Activated gamma-delta T cell treated with Interleukin-2 at 50 U/mL for 16 hours (primary cell): ENCODE data around the gene MROH8.
A peak's percentile ranks its signal among the peaks of the same experiment; 100 is the strongest.

Experiments used
- DNase-seq: peaks from one replicate; pipeline ENCODE4 v3.0.0-alpha.2; 2020

The MROH8 gene

DNA sequence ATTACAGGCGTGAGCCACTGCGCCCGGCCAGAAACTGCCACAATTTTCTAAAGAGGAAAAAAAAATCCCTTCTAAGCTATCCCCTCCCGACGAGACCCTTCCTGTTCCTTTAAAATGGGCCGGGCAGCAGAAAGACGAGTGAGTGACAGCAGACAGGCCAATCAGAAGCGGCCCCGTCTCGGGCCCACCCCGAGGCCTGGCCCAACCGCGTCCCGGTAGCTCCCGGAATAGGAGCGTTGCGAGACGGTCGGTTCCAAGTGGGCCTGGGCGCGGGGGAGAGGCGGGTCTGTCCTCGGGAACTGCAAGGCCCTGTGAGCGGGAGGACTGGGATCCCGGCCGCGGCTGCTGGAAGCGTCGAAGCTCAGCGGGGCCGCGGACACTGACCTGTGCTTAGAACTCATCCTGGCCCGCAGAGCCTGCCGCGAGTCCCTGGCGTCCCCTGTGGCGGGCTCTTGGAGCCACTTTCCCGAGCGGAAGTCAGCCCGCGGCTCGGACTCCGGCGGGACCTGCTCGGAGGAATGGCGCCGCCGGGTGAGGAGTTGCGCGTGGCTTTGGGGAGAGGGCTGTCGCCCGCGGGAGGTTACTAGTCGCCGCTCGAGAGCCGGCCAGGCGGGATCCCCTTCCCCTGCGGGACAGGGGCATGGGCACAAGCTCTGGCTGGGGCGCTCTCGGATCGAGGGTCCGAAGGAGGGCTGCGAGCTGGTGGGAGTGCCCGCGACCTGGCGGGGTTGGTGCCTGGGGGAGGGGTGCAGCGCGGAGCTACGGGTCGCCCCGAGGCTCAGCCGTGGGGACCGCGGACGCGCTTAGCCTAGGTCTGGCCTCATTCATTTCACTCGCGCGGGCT is at the start of gene MROH8, which contains the start of gene RPN2:
Gene MROH8, minus strand, starts transcription at position 710 of the 844 bp plus-strand sequence.
Gene RPN2, plus strand, starts transcription at position 492 of the 844 bp plus-strand sequence. Its CDS starts 27 bp downstream, at position 519.
- DNase-seq = peak; percentile 96

GRCh38 chr20:37228656-37229055 is 49.3 kb upstream of the MROH8 start:
- DNase-seq = no peak

- no peak for DNase-seq
Observed at GRCh38 chr20:37228082-37228481, 48.7 kb upstream of the MROH8 start.

DNA sequence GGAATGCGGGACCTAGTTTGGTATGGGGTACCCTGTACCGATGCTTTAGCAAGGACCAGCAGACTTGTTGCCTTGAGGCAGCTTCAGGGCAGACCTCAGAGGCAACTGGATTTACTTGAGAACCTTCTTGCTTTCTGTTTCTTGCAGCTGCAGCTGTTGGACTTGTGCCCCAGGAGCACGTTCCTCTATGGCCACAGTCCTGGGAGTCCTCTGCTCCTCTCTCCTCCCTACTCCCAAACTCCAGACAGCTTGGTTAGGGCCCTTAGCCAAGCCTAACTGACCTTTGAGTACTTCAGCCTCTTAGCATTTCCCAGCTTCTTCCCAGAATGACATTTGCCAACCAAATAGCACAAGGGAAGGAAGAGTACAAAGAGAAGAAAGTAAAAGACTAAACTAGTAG is 47.5 kb upstream of the MROH8 start:
- no peak for DNase-seq

GRCh38 chr20:37225146-37225545 is 45.8 kb upstream of the MROH8 start:
- DNase-seq = no peak

DNA sequence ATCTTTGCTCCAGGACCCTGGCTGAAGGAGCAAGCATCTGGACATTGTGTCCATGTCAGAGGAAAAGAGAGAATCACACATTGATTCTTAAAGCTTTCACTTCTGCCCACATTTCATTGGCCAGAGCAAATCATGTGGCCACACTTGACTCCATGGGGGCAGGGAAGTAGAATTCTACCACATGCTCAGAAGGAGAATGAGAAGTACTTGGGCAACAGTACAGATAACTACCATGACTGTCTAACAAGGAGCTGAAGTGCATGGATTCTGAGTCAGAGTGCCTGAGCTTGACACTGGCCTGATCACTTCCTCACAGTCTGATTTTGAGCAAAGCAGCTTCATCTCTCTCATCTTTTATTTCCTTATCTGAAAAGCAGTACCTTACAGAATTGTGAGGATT is 43.7 kb upstream of the MROH8 start:
- DNase-seq = no peak

DNA sequence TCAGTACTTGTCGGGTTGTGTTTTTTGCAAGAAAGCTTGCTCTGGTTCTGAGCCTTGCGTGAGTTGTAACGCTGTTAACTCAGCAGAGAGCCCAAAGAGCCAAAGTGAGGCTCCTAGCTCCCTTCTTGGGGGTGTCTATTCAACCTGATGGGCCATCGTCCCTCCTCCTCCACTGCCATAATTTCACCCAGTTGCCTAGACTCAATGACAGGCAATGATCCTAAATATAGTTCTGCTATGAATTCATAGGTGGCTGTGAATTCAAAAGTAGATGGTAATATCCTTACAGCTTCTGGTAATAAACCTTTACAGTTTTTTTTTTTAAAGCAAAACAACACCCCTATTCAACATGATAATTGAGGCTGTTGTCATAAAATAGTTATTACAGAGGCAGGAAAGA is 42.7 kb upstream of the MROH8 start:
- no peak for DNase-seq

DNA sequence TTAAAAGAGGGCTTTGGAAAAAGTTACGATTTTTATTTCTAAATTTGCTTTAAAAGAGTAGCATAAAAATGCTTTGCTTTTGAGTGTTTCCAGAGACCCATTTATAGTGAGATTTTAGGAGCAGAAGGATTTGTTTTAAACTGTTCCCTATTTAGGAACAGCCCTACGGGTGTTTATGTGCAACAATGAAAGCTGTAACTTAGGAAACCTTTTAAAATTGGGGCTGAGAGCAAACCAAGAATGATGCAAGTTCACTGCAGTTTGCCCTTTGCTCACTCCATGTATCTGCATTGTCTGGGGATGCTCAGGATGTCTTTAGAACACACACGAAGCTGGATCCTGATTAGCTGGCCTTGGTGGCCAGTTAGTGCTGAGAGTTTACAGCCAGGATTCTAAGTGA is 41.4 kb upstream of the MROH8 start:
- DNase-seq = no peak

DNA sequence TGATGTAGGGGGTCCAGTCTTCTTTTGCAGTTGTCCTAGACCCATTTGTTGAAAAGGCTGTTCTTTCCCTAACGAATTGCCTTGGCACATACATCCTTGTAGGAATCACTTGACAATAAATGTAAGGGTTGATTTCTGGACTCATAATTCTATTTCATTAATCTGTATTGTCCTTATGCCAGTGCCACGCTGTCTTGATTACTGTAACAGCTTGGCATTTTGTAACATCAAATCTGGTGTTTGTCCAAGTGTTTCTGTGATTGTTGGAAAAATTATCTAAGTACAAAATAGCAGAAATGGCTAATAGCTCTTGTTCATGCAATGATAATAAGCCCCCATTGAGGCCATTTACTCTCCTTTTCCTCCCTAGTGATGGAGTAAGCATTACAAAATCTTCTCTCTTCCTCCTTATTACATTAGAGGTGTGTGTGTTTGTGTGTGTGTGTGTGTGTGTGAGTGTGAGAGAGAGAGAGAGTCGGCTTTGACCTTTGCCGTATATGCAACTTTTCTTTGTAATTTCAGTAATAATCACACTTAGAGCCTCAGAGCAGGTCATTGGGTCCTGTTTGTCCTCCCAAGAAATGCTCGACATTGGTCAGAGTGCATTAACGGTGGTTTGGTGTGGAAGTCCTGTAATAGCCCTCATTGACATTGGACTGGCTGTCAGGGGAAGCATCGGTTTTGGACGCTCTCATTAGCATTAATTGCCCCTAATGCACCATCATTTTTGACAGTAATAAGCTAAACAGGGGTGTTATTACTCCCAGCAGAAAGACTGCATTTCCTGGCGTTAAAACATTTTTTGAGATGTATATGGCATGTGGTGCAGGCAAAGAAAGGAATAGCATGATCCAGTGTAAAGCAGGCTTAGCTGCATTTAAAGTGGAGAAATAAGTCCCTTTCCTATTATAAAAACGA is 40.7 kb upstream of the MROH8 start:
- no peak for DNase-seq

DNA sequence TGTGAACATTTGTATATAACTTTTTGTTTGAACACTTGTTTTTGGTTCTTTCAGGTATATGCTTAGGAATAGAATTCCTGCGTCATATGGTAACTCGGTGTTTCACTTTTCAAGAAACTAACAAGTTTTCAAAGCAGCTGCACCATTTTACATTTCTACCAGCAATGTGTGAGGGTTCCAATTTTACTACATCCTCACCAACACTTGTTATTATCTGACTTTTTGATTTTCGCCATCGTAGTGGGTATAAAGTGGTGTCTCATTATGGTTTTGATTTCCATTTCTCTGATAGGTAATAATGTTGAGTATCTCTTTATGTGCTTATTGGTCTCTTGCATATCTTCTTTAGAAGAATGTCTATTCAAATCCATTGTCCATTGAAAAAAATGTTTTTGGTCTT is 39.6 kb upstream of the MROH8 start:
- DNase-seq = no peak

- no peak for DNase-seq
Observed at GRCh38 chr20:37218441-37218840, 39.1 kb upstream of the MROH8 start.

DNA sequence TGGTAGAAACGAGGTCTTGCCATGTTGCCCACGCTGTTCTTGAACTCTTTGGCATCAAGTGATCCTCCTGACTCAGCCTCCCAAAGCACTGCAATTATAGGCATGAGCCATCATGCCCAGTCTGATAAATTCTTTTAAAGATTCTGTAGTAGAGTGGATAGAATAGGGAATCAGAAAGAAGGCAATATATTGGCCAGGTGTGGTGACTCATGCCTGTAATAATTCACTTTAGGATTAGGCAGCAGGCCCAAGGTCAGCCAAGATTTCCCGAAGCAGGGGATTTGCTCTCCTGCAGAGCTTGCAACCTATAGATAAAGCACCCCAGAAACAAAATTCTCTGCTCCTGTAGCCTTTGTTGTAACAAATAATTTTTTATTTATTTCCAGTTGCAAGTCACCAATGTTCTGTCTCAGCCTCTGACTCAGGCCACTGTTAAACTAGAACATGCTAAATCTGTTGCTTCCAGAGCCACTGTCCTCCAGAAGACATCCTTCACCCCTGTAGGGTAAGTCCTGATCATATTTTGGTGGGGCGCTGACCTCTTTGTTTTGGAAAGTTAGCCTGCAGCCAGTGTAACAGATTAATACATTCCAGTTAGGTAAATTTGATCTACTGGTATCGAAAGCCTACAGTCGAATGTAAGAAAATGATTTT is 30.4 kb upstream of the MROH8 start:
- no peak for DNase-seq

- DNase-seq = no peak
Observed at GRCh38 chr20:37209193-37209592, 29.8 kb upstream of the MROH8 start.

- DNase-seq = no peak
Observed at GRCh38 chr20:37207171-37207570, 27.8 kb upstream of the MROH8 start.

- DNase-seq = no peak
Observed at GRCh38 chr20:37205794-37206193, 26.4 kb upstream of the MROH8 start.

GRCh38 chr20:37205130-37205529 is 25.8 kb upstream of the MROH8 start:
- DNase-seq = no peak

DNA sequence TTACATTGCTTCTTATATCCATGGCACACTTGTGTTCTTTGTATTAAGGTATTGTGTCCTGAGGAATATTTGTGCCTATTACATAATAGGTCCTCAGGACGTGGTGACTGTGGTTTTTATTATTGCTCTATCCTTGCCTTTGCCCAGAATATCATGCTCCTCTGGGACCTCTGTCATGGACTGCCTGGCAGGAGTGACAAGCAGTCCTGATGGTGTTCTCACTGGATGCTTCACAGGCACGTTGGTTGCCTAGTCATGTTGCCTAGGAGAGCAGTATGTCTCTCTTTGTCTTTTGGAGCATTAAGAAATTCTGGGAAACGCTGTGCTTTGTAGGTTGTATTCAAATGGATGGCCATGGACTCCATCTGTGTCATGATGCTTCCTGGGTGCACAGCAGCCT is 24.7 kb upstream of the MROH8 start:
- DNase-seq = no peak

GRCh38 chr20:37202267-37202943 is 23.1 kb upstream of the MROH8 start:
- no peak for DNase-seq

DNA sequence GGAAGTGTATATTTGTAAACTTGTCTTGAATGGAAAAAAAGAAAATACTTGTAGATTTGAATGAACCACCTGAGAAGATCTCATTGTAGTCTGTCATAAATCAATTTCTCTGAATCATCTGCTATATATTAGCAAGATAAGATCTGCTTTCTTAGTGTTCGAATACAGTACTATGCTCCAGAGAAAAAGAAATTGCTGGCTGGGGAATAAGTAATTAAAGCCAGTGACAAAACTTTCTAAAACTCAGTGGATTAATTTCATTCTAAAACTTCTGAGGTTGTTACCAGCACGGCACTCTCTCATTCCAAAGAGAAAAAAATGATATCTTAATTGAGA is 22.4 kb upstream of the MROH8 start:
- no peak for DNase-seq

- DNase-seq = no peak
Observed at GRCh38 chr20:37200926-37201826, 21.8 kb upstream of the MROH8 start.

- DNase-seq = no peak
Observed at GRCh38 chr20:37200376-37200775, 21.0 kb upstream of the MROH8 start.
